Activated CD8-positive, alpha-beta memory T cell treated with anti-CD3 and anti-CD28 coated beads, Interleukin-2, amount 50 U/mL, for 4 hours (primary cell): ENCODE results near the gene ARMH2.
"Not testable (repeated sequence)": the region's sequence is repeated elsewhere in the genome, so short reads cannot be mapped to it uniquely, and the experiment has no call there.

Experiments used
- DNase-seq: peaks from one replicate; pipeline ENCODE4 v3.0.0-alpha.2; 2020

ARMH2 gene

DNA sequence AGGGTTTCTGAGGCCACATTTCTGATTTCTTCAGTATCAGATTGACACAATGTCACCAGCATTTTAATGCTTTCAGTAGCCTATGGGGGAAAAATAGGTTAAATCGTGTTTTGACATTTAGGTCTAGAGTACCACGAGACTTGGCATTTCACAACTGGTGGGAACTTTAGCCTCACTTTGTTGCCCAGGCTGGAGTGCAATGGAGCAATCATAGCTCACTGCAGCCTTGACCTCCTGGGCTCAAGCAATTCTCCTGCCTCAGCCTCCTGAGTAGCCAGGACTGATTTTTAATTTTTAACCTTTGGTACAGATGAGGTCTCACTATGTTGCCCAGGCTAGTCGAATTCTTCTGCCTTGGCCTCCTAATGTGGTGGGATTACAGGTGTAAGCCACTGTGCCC is 11.0 kb upstream of the ARMH2 start:
- no peak for DNase-seq

DNA sequence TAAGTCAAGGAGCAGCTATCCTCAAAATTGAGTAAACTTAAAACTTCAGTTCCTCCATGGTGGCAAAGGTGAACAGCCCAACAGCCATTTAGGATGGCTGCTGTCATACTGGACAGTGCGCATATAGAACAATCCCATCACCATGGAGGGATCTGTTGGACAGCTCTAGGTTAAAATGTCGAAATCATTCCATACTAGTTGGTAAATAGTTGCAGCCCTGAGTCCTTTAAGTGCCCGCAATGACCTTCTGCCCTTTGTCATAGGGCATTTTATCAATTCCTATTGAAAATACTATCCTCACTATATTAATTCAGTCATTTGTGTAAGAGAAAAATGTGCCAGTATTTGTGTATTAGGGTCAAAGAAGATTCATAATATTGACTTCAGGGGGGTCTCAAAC is 8.9 kb upstream of the ARMH2 start:
- DNase-seq: no peak

- DNase-seq: no peak
Observed at GRCh38 chr6:24802271-24803059, 3.7 kb upstream of the ARMH2 start.

DNA sequence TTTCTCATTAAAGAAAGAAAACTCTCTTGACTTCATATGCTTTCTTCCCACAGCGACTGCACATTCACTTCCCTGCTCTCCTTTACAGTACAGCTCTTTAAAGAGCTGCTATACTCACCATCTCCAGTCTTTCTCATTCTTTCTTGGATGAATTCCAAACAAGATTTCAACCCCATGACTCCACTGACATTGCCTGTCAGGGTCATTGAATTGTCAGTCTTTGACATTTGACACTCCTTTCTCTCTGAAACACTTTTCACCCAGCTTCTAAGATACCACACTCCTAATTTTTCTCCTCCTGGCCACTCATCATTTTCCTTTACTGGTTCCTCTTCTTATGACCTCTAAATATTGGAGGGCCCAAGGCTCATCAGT is 811 bp upstream of the ARMH2 start:
- no peak for DNase-seq

GRCh38 chr6:24797596-24798216 is 1.0 kb downstream of the ARMH2 start:
- no peak for DNase-seq

DNA sequence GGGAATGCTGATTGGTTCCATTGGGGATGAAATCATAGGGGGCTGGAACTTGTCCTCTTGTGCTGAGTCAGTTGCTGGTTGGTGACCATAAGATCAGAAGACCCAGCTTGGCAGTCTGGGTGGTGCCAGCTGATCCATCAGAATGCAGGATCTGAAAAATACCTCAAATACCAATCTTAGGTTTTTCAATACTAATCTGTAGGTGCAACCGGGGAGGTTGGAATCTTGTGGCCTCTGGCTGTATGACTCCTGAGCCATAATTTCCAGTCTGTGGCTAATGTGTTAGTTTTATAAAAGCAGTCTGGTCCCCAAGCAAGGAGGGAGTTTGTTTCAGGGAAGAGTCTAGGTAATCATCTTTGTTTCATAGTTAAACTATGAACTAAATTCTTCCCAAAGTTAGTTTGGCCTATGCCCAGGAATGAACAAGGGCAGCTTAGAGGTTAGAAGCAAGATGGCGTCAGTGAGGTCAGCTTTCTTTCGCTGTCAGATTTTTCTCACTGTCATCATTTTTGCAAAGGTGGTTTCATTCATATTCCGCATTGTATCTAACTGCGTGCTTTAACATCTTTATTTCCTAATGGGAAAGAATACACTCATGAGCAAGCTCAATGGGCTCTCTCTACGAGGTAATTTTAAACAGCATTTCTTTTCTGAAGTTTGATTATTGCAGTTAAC is 2.0 kb downstream of the ARMH2 start:
- no peak for DNase-seq

GRCh38 chr6:24795106-24795505 is 3.6 kb downstream of the ARMH2 start:
- no peak for DNase-seq

DNA sequence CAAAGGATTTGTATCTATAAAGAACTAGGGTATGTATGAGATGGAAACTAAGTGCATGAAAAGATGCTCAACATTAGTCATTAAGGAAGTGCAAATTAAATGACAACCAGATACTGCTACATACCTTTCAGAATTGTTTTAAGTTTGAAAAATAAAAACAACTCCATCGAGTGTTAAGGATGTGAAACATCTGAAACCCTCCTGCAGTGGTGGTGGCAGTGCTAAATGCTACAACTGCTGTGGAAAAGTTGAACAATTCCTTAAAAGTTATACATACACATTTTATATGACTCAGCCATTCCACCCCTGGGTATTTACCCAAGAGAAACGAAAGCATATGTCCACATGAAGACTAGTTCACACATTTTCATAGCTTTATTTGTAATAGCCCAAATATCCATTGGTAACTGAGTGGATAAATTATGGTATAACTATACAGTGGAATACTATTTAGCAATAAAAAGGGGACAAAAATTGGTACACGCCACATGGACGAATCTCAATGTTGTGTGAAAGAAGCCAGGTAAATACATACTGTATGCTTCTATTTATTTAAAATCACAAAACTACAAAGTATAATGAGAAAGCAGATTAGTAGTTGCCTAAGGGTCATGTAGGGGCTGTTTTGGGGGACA is 10.6 kb downstream of the ARMH2 start:
- DNase-seq: no peak

- no peak for DNase-seq
Observed at GRCh38 chr6:24780206-24780605, 18.5 kb downstream of the ARMH2 start.

DNA sequence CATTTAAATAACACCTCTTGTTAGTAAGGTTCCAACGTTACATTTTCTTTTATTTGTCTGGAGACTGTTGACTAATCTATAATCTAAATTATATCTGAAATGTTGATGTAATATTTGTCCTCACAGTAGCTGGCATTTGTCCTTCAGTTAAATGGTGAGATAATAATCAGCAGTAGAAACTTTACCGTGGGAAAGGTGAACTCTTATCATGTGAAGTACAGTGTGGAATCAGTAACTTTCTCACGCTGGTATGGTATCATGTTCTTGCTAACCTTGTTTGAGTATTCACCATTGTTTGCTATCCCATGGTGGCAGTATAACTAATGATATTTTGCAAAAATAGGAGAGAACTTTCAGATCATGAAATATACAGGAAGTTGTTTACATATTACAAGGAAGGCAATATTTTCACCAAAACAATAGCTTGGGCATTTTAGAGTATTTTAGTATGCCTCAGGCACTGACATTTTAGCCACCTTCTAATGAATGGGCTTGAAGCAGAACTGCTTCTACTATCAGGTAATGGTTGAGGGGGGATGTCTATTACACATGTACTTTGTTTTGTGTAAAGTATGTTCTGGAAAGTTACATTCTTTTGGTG is 19.2 kb downstream of the ARMH2 start:
- DNase-seq: no peak

DNA sequence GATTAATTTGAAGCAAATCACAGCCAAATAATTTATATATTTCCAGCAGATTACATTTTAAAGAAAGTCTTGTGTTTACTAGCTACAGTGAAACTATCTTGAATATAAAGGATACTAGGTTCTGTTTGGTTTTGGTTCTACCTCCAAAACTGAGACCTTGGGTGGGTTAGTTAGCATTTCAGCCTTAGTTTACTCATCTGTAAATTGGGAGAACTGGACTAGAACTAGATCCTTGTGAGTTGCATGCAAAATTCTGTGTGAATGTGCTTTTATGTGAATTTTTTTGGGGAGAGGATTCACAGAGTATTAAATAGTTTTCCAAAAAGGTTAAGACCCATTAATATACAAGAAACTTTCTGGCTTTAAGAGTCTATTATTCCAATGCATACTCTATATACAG is 19.8 kb downstream of the ARMH2 start:
- no peak for DNase-seq

DNA sequence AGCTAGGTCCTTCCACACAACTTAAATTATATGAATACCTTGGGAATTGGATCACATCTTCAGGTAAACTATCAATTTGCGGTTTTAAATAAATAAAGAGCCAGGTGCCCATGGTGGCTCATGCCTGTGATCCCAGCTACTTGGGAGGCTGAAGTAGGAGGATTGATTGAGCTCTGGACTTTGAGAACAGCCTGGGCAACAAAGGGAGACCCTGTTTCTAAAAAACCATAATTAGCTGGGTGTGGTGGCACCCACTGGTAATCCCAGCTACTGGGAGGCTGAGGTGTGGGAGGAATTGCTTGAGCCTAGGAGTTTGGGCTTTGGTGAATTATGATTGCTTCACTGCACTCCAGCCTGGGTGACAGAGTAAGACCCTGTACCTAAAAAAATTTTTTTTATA is 20.6 kb downstream of the ARMH2 start:
- DNase-seq: no peak

- no peak for DNase-seq
Observed at GRCh38 chr6:24777227-24777626, 21.5 kb downstream of the ARMH2 start.

DNA sequence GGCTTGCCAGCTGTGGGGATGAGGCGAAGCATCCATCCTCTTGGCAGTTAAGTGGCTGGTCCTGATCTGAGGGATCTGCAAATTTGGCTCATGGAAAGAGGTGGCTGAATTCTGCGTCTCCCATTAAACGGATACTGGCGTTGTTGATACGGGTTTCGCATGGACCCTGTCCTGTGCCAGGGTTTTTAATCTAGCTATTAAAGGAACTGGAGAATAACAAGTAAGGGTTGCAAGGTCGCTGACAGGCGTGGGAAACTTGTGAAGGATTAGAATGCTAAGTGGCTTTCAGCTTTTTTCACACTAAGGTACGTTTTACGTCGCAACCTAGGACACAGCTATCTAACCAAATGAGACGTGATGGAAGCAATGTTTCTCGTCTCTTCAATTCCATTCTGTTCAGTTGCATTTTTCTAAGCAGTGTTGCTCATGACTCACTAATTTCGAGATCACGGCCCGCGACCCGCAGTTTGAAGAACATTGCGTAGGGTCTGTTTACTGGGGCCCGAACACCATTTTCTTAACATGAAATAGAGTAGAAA is 23.1 kb downstream of the ARMH2 start:
- DNase-seq: no peak

DNA sequence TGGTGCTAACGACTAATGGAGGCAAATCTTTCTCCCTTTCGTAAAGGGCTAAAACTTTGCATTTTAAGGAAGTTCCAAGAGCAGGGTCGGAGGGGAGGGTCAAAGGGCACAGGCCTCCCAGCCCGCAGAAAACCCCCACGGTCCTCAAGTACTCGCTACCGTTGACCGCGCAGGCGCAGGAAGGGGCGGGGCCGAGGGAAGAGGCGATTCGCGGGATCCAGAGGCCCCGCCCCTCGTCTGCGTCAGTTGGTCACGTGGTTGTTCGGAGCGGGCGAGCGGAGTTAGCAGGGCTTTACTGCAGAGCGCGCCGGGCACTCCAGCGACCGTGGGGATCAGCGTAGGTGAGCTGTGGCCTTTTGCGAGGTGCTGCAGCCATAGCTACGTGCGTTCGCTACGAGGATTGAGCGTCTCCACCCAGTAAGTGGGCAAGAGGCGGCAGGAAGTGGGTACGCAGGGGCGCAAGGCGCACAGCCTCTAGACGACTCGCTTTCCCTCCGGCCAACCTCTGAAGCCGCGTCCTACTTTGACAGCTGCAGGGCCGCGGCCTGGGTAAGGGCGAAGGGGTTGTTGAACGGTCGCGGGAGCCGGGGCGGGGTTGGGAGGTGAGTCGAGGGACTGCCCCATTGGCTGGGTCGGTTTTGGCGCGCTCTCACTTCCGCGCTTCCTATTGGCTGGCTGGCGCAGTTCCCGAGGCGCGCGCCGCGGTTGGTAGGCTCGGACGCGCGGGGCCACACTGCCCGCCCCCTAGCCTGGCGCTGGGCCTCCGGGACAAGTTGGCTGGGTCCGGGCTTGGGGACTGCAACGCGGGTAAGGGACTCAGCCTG is 23.8 kb downstream of the ARMH2 start, which contains the start of gene GMNN:
TSS of gene GMNN (plus strand) at position 242 of the 824 bp plus-strand sequence. CDS start 2,310 bp downstream, outside the sequence.
- peak; percentile 98 for DNase-seq

DNA sequence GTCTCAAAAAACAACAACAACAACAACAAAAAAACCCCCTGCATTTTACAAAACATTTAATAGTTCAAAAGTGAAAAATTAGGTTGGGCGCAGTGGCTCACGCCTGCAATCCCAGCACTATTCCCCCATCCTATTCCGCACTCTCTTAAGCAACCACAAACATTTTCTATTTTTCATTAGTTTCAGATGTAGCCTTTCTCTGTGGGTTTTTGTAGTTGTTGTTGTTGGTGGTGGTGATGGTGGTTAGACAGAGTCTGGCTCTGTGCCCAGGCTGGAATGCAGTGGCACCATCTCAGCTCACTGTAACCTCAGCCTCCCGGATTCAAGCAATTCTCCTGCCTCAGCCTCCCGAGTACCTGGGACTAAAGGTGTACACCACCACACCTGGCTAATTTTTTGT is 30.4 kb downstream of the ARMH2 start:
- DNase-seq: no peak

GRCh38 chr6:24766680-24767462 is 31.8 kb downstream of the ARMH2 start:
- DNase-seq: no peak

GRCh38 chr6:24765968-24766367 is 32.7 kb downstream of the ARMH2 start:
- DNase-seq: not testable (repeated sequence)

GRCh38 chr6:24764833-24765828 is 33.6 kb downstream of the ARMH2 start:
- DNase-seq: not testable (repeated sequence)

GRCh38 chr6:24763578-24763977 is 35.1 kb downstream of the ARMH2 start:
- no peak for DNase-seq
